ENCODE data around the gene SYT6.

DNA sequence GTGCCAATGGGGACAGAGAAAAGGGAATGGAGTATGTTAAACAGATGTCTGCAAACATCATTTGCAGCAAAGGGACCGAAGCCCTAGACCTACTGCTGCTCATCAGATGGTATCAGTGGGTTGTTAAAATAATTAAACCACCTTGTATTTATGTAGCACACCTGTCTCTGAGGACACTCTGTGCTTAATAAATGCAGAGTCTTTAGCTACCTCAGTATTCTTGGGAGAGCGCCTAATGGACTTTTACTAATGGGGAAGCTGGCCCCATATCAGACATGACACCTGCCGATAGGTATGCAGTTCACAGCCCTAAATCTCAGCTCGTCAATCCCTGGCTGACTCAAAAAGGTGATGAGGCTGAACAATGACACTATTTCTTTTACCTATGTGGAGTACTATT is 54.4 kb downstream of the SYT6 start:
- TF ChIP-seq, protein P1, sequence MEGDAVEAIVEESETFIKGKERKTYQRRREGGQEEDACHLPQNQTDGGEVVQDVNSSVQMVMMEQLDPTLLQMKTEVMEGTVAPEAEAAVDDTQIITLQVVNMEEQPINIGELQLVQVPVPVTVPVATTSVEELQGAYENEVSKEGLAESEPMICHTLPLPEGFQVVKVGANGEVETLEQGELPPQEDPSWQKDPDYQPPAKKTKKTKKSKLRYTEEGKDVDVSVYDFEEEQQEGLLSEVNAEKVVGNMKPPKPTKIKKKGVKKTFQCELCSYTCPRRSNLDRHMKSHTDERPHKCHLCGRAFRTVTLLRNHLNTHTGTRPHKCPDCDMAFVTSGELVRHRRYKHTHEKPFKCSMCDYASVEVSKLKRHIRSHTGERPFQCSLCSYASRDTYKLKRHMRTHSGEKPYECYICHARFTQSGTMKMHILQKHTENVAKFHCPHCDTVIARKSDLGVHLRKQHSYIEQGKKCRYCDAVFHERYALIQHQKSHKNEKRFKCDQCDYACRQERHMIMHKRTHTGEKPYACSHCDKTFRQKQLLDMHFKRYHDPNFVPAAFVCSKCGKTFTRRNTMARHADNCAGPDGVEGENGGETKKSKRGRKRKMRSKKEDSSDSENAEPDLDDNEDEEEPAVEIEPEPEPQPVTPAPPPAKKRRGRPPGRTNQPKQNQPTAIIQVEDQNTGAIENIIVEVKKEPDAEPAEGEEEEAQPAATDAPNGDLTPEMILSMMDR (conservative IDR thresholded peaks at IDR 0.05 in 1 of 2, IDR thresholded peaks at IDR 0.05 in 1 of 2; ENCODE audit: low read depth in 1 of 2, low read length in 2 of 2), result no peak
- no peak for TF ChIP-seq EZH2 (IDR thresholded peaks at IDR 0.05; ENCODE audit: low read length, missing control alignments)
